ENCODE results near the gene AGAP3. TPM values are rescaled to one million over a fixed set of nuclear protein-coding genes. Genes with fewer than 3 reads are reported as not detected.

Gene AGAP3
- total and polyA plus RNA-seq, 2 experiments from 2014 or later = 10.3 to 43.3 TPM

GRCh38 chr7:151192002-151192539, 105.8 kb downstream of the AGAP3 start:
- Histone ChIP-seq H3F3A (ENCODE audit: insufficient read depth) (no peaks in the 10 kb centered on the region), H4K20me1 (ENCODE audit: insufficient read depth) (no peaks in the 10 kb centered on the region), H2AFZ (no peak overlapping the region), H3K9me3 (ENCODE audit: low read depth) (no peaks in the 10 kb centered on the region), H3K9me2 (ENCODE audit: insufficient read depth) (no peaks in the 10 kb centered on the region), H3K4me1 (ENCODE audit: insufficient read depth) (no peaks in the 10 kb centered on the region), H3K36me3 (ENCODE audit: low read depth) (no peaks in the 10 kb centered on the region), H3K27ac (no peak overlapping the region), H3K4me2 (ENCODE audit: unreplicated experiment) (no peak overlapping the region), H3K9ac (no peak overlapping the region), H3K27me3 (replicated peaks; ENCODE audit: insufficient read depth) (peaks cover 57% of the 10 kb centered on the region), H3K79me2 (ENCODE audit: insufficient read depth) (no peaks in the 10 kb centered on the region), H3K4me3 (no peak overlapping the region)
- WGBS, 2 experiments (ENCODE audit: low coverage in 1 of 2, low lambda C conversion rate in 2 of 2, missing lambda C conversion rate in 2 of 2) = 74 to 77% methylated on average over 23 of the region's 23 CpGs
- no peak for DNase-seq
- in situ Hi-C loops (cut with MboI) = no loop called here
- TF ChIP-seq EZH2phosphoT487 (IDR thresholded peaks at IDR 0.05; ENCODE audit: insufficient read depth, low read depth) = no peak
- TF ChIP-seq EZH2 (IDR thresholded peaks at IDR 0.05; ENCODE audit: insufficient read depth, poor library complexity, severe bottlenecking) = no peak

GRCh38 chr7:151193203-151193978, 107.1 kb downstream of the AGAP3 start:
- H3K4me3 ChIP-seq = no peak overlapping the region
- H4K20me1 ChIP-seq (ENCODE audit: insufficient read depth) = no peaks in the 10 kb centered on the region
- peaks cover 52% of the 10 kb centered on the region for H3K27me3 ChIP-seq (replicated peaks; ENCODE audit: insufficient read depth)
- DNase-seq = no peak
- H2AFZ ChIP-seq = no peak overlapping the region
- H3K27ac ChIP-seq = no peak overlapping the region
- no peaks in the 10 kb centered on the region for H3K4me1 ChIP-seq (ENCODE audit: insufficient read depth)
- no peaks in the 10 kb centered on the region for H3K9me3 ChIP-seq (ENCODE audit: low read depth)
- TF ChIP-seq EZH2phosphoT487 (IDR thresholded peaks at IDR 0.05; ENCODE audit: insufficient read depth, low read depth) = no peak
- no peak for TF ChIP-seq EZH2 (IDR thresholded peaks at IDR 0.05; ENCODE audit: insufficient read depth, poor library complexity, severe bottlenecking)
- no peak overlapping the region for H3K9ac ChIP-seq
- in situ Hi-C loops (cut with MboI) = no loop called here
- no peaks in the 10 kb centered on the region for H3K36me3 ChIP-seq (ENCODE audit: low read depth)
- H3K4me2 ChIP-seq (ENCODE audit: unreplicated experiment) = no peak overlapping the region
- no peaks in the 10 kb centered on the region for H3K79me2 ChIP-seq (ENCODE audit: insufficient read depth)
- WGBS, 2 experiments (ENCODE audit: low coverage in 1 of 2, low lambda C conversion rate in 2 of 2, missing lambda C conversion rate in 2 of 2) = 60 to 68% methylated on average over 10 to 14 of the region's 14 CpGs
- no peaks in the 10 kb centered on the region for H3K9me2 ChIP-seq (ENCODE audit: insufficient read depth)
- no peaks in the 10 kb centered on the region for H3F3A ChIP-seq (ENCODE audit: insufficient read depth)

Other genes starting within 250 kb of the AGAP3 start
- gene AOC1, start 234.0 kb upstream of the AGAP3 start, total RNA-seq (2014; rRNA removed; shearing (Covaris generic)) = not detected in 2 replicates
- gene AOC1, start 234.0 kb upstream of the AGAP3 start, polyA plus RNA-seq (2016; fragmentation: Nextera tagmentation; extraction: Ambion mirVana) = not detected in 2 replicates
- not detected in 2 replicates for gene KCNH2, start 108.2 kb upstream of the AGAP3 start, total RNA-seq (2014; rRNA removed; shearing (Covaris generic))
- not detected in 2 replicates for gene KCNH2, start 108.2 kb upstream of the AGAP3 start, polyA plus RNA-seq (2016; fragmentation: Nextera tagmentation; extraction: Ambion mirVana)
- gene NOS3, start 95.5 kb upstream of the AGAP3 start, total RNA-seq (2014; rRNA removed; shearing (Covaris generic)) = 0.13 and 0.32 TPM in 2 replicates
- gene NOS3, start 95.5 kb upstream of the AGAP3 start, polyA plus RNA-seq (2016; fragmentation: Nextera tagmentation; extraction: Ambion mirVana) = 0.61 and 0.83 TPM in 2 replicates
- gene ATG9B, start 62.0 kb upstream of the AGAP3 start, total RNA-seq (2014; rRNA removed; shearing (Covaris generic)) = not detected in 2 replicates
- 0.79 and 0.81 TPM in 2 replicates for gene ATG9B, start 62.0 kb upstream of the AGAP3 start, polyA plus RNA-seq (2016; fragmentation: Nextera tagmentation; extraction: Ambion mirVana)
- 31.6 and 32.2 TPM in 2 replicates for gene ABCB8, start 58.0 kb upstream of the AGAP3 start, total RNA-seq (2014; rRNA removed; shearing (Covaris generic))
- 28.5 and 29.6 TPM in 2 replicates for gene ABCB8, start 58.0 kb upstream of the AGAP3 start, polyA plus RNA-seq (2016; fragmentation: Nextera tagmentation; extraction: Ambion mirVana)
- gene ASIC3, start 37.9 kb upstream of the AGAP3 start, total RNA-seq (2014; rRNA removed; shearing (Covaris generic)) = 1.1 TPM in 1 of 2 replicates, not detected in the other
- 0.26 TPM in 1 of 2 replicates, not detected in the other for gene ASIC3, start 37.9 kb upstream of the AGAP3 start, polyA plus RNA-seq (2016; fragmentation: Nextera tagmentation; extraction: Ambion mirVana)
- gene CDK5, start 28.6 kb upstream of the AGAP3 start, total RNA-seq (2014; rRNA removed; shearing (Covaris generic)) = 16.2 and 27.7 TPM in 2 replicates
- gene CDK5, start 28.6 kb upstream of the AGAP3 start, polyA plus RNA-seq (2016; fragmentation: Nextera tagmentation; extraction: Ambion mirVana) = 27.6 and 28.3 TPM in 2 replicates
- 80.3 and 94.6 TPM in 2 replicates for gene SLC4A2, start 26.9 kb upstream of the AGAP3 start, total RNA-seq (2014; rRNA removed; shearing (Covaris generic))
- 59.4 and 61.2 TPM in 2 replicates for gene SLC4A2, start 26.9 kb upstream of the AGAP3 start, polyA plus RNA-seq (2016; fragmentation: Nextera tagmentation; extraction: Ambion mirVana)
- gene FASTK, start 5.7 kb upstream of the AGAP3 start, total RNA-seq (2014; rRNA removed; shearing (Covaris generic)) = 141 and 145 TPM in 2 replicates
- 109 and 111 TPM in 2 replicates for gene FASTK, start 5.7 kb upstream of the AGAP3 start, polyA plus RNA-seq (2016; fragmentation: Nextera tagmentation; extraction: Ambion mirVana)
- gene TMUB1, start 3.0 kb upstream of the AGAP3 start, total RNA-seq (2014; rRNA removed; shearing (Covaris generic)) = 33.6 and 43.3 TPM in 2 replicates
- gene TMUB1, start 3.0 kb upstream of the AGAP3 start, polyA plus RNA-seq (2016; fragmentation: Nextera tagmentation; extraction: Ambion mirVana) = 19.9 and 20.4 TPM in 2 replicates
- gene GBX1, start 81.2 kb downstream of the AGAP3 start, total RNA-seq (2014; rRNA removed; shearing (Covaris generic)) = not detected in 2 replicates
- gene GBX1, start 81.2 kb downstream of the AGAP3 start, polyA plus RNA-seq (2016; fragmentation: Nextera tagmentation; extraction: Ambion mirVana) = not detected in 2 replicates
- not detected in 2 replicates for gene ASB10, start 100.8 kb downstream of the AGAP3 start, total RNA-seq (2014; rRNA removed; shearing (Covaris generic))
- gene ASB10, start 100.8 kb downstream of the AGAP3 start, polyA plus RNA-seq (2016; fragmentation: Nextera tagmentation; extraction: Ambion mirVana) = not detected in 2 replicates
- not detected in 2 replicates for gene H2BK1, start 124.0 kb downstream of the AGAP3 start, total RNA-seq (2014; rRNA removed; shearing (Covaris generic))
- not detected in 2 replicates for gene H2BK1, start 124.0 kb downstream of the AGAP3 start, polyA plus RNA-seq (2016; fragmentation: Nextera tagmentation; extraction: Ambion mirVana)
- 69.7 and 74.9 TPM in 2 replicates for gene ABCF2, start 140.7 kb downstream of the AGAP3 start, total RNA-seq (2014; rRNA removed; shearing (Covaris generic))
- gene ABCF2, start 140.7 kb downstream of the AGAP3 start, polyA plus RNA-seq (2016; fragmentation: Nextera tagmentation; extraction: Ambion mirVana) = 40.7 and 40.9 TPM in 2 replicates
- 120 and 139 TPM in 2 replicates for gene CHPF2, start 146.0 kb downstream of the AGAP3 start, total RNA-seq (2014; rRNA removed; shearing (Covaris generic))
- 48.0 and 51.3 TPM in 2 replicates for gene CHPF2, start 146.0 kb downstream of the AGAP3 start, polyA plus RNA-seq (2016; fragmentation: Nextera tagmentation; extraction: Ambion mirVana)
- 32.2 and 34.0 TPM in 2 replicates for gene SMARCD3, start 162.2 kb downstream of the AGAP3 start, total RNA-seq (2014; rRNA removed; shearing (Covaris generic))
- 19.8 and 22.4 TPM in 2 replicates for gene SMARCD3, start 162.2 kb downstream of the AGAP3 start, polyA plus RNA-seq (2016; fragmentation: Nextera tagmentation; extraction: Ambion mirVana)

Measured in GM23248 (cell line).